ENCODE measurements around the gene RNF5. TPM values are rescaled to one million over a fixed set of nuclear protein-coding genes. Genes with fewer than 3 reads are reported as not detected.
"Not testable (repeated sequence)": the region's sequence is repeated elsewhere in the genome, so short reads cannot be mapped to it uniquely, and the experiment has no call there.

The RNF5 gene
- total RNA-seq, 1 donor = 43.5 TPM

GRCh38 chr6:32137454-32137853 is 40.8 kb upstream of the RNF5 start:
- no peak for DNase-seq (ENCODE audit: low read depth)
- H3K4me3 ChIP-seq (ENCODE audit: low read depth, low read length) = no peak overlapping the region
- no peak for TF ChIP-seq CTCF (IDR thresholded peaks at IDR 0.05; ENCODE audit: insufficient read depth, low read length)

GRCh38 chr6:32139590-32139989 is 38.6 kb upstream of the RNF5 start:
- no peak overlapping the region for H3K4me3 ChIP-seq (ENCODE audit: low read depth, low read length)
- TF ChIP-seq CTCF (IDR thresholded peaks at IDR 0.05; ENCODE audit: insufficient read depth, low read length) = no peak
- DNase-seq (ENCODE audit: low read depth) = no peak

GRCh38 chr6:32140420-32141046 is 37.7 kb upstream of the RNF5 start:
- H3K4me3 ChIP-seq (ENCODE audit: low read depth, low read length) = no peak overlapping the region
- no peak for TF ChIP-seq CTCF (IDR thresholded peaks at IDR 0.05; ENCODE audit: insufficient read depth, low read length)
- no peak for DNase-seq (ENCODE audit: low read depth)

GRCh38 chr6:32144238-32144637 is 34.0 kb upstream of the RNF5 start:
- not testable (repeated sequence) for H3K4me3 ChIP-seq (ENCODE audit: low read depth, low read length); DNase-seq (ENCODE audit: low read depth)

- H3K4me3 ChIP-seq (ENCODE audit: low read depth, low read length) = no peak overlapping the region
- DNase-seq (ENCODE audit: low read depth) = peak; percentile 43
- no peak for TF ChIP-seq CTCF (IDR thresholded peaks at IDR 0.05; ENCODE audit: insufficient read depth, low read length)
Observed at GRCh38 chr6:32146287-32146686, 31.9 kb upstream of the RNF5 start.

GRCh38 chr6:32146687-32147086 is 31.5 kb upstream of the RNF5 start:
- DNase-seq (ENCODE audit: low read depth) = no peak
- H3K4me3 ChIP-seq (ENCODE audit: low read depth, low read length) = no peak overlapping the region
- TF ChIP-seq CTCF (IDR thresholded peaks at IDR 0.05; ENCODE audit: insufficient read depth, low read length) = no peak

- no peak for TF ChIP-seq CTCF (IDR thresholded peaks at IDR 0.05; ENCODE audit: insufficient read depth, low read length)
- no peak overlapping the region for H3K4me3 ChIP-seq (ENCODE audit: low read depth, low read length)
- no peak for DNase-seq (ENCODE audit: low read depth)
Observed at GRCh38 chr6:32147401-32148132, 30.6 kb upstream of the RNF5 start.

Measured in fibroblast of the aortic adventitia (primary cell).